Stimulated activated CD4-positive, alpha-beta T cell treated with anti-CD3 and anti-CD28 coated beads, Interleukin-4, amount 100 ng/mL, for 4 hours (primary cell): ENCODE results near the gene SCT.

Experiments
- DNase-seq, 2 experiments: peaks; one replicate each; pipeline ENCODE4 v3.0.0-alpha.2; 2020

The SCT gene

GRCh38 chr11:643366-643765, 16.4 kb upstream of the SCT start:
- no peak for DNase-seq

- DNase-seq = no peak
These were observed 14.9 kb upstream of the SCT start for GRCh38 chr11:641806-642370.

- DNase-seq = no peak
These were observed 13.2 kb upstream of the SCT start for GRCh38 chr11:640021-640706.

- no peak for DNase-seq
These were observed 12.5 kb upstream of the SCT start for GRCh38 chr11:639332-639955.

- no peak for DNase-seq
These were observed 11.8 kb upstream of the SCT start for GRCh38 chr11:638631-639331.

GRCh38 chr11:637593-638521, 10.9 kb upstream of the SCT start:
- no peak for DNase-seq

- DNase-seq = no peak
These were observed 10.3 kb upstream of the SCT start for GRCh38 chr11:637333-637592.

- DNase-seq = no peak
These were observed 9.7 kb upstream of the SCT start, which contains the start of gene DRD4 for GRCh38 chr11:636511-637332. Gene DRD4 (plus strand): TSS chr11:637269. CDS start chr11:637305, 36 bp downstream.

- DNase-seq = no peak
These were observed 9.0 kb upstream of the SCT start for GRCh38 chr11:635945-636510.

GRCh38 chr11:630871-631270, 3.9 kb upstream of the SCT start:
- no peak for DNase-seq

- DNase-seq = no peak
These were observed 2.2 kb upstream of the SCT start for GRCh38 chr11:629237-629583.

- no peak for DNase-seq
These were observed 1.1 kb upstream of the SCT start for GRCh38 chr11:628056-628455.

- no peak for DNase-seq
These were observed 261 bp upstream of the SCT start for GRCh38 chr11:627308-627576.

- DNase-seq = no peak
These were observed 1.2 kb downstream of the SCT start for GRCh38 chr11:625636-626268.

GRCh38 chr11:624705-625635, 2.0 kb downstream of the SCT start, which contains the start of gene CDHR5:
Gene CDHR5 (minus strand): TSS chr11:624955. CDS start chr11:624902, 53 bp downstream.
- DNase-seq = no peak

GRCh38 chr11:623999-624704, 2.8 kb downstream of the SCT start:
- DNase-seq = no peak

GRCh38 chr11:623349-623869, 3.6 kb downstream of the SCT start:
- DNase-seq = no peak

GRCh38 chr11:621838-622237, 5.1 kb downstream of the SCT start:
- DNase-seq = no peak
